Smooth muscle cell (in vitro differentiated cells): Measurements from ENCODE around the gene NBL1. TPM values are rescaled to one million over a fixed set of nuclear protein-coding genes. Genes with fewer than 3 reads are reported as not detected.

ENCODE experiments used
- DNase-seq: peaks from one replicate; lab custom pipeline; 2025; ENCODE audit not compliant: unreplicated experiment; lab: John Stamatoyannopoulos, UW
- H2AFZ ChIP-seq: fragments of 200-600 bp; sonication (generic); 2 replicates; pipeline ENCODE4 v1.6.0; 2016; ENCODE audit warnings: antibody characterized with exemption, low read depth, mild to moderate bottlenecking
- H3F3A ChIP-seq: fragments of 200-600 bp; sonication (generic); 2 replicates; pipeline ENCODE4 v1.6.0; 2017; ENCODE audit warnings: antibody characterized with exemption, low read depth
- H3K27ac ChIP-seq: fragments of 200-600 bp; sonication (generic); 2 replicates; pipeline ENCODE4 v1.5.1; 2016; ENCODE audit warnings: low read depth, mild to moderate bottlenecking
- H3K27me3 ChIP-seq: fragments of 200-600 bp; sonication (generic); 2 replicates; pipeline ENCODE4 v1.6.1; 2016; ENCODE audit warnings: low read depth, mild to moderate bottlenecking
- H3K36me3 ChIP-seq: fragments of 200-600 bp; sonication (generic); 2 replicates; pipeline ENCODE4 v1.5.1; 2016; ENCODE audit warnings: low read depth
- H3K4me1 ChIP-seq: fragments of 200-600 bp; sonication (generic); 2 replicates; pipeline ENCODE4 v1.5.1; 2016; ENCODE audit warnings: low read depth
- H3K4me2 ChIP-seq: fragments of 200-600 bp; sonication (generic); 2 replicates; pipeline ENCODE4 v1.6.0; 2016; ENCODE audit warnings: mild to moderate bottlenecking
- H3K4me3 ChIP-seq: fragments of 200-600 bp; sonication (generic); 2 replicates; pipeline ENCODE4 v1.5.1; 2016; ENCODE audit warnings: mild to moderate bottlenecking
- H3K79me2 ChIP-seq: fragments of 200-600 bp; sonication (generic); 2 replicates; pipeline ENCODE4 v1.6.0; 2016; ENCODE audit warnings: low read depth, mild to moderate bottlenecking
- H3K9ac ChIP-seq: fragments of 200-600 bp; sonication (generic); 2 replicates; pipeline ENCODE4 v1.6.0; 2016; ENCODE audit warnings: low read depth
- H3K9me3 ChIP-seq: fragments of 200-600 bp; sonication (generic); replicated peaks from 2 replicates; pipeline ENCODE4 v1.5.1; 2016; ENCODE audit warnings: low read depth
- H4K20me1 ChIP-seq: fragments of 200-600 bp; sonication (generic); 2 replicates; pipeline ENCODE4 v1.6.0; 2016; ENCODE audit warnings: low read depth
- CTCF ChIP-seq: fragments of 200-600 bp; sonication (generic); IDR thresholded peaks from 2 replicates; pipeline ENCODE4 v1.5.1; 2017; ENCODE audit warnings: borderline replicate concordance, mild to moderate bottlenecking, antibody characterized with exemption; ENCODE audit not compliant: insufficient read depth, poor library complexity, severe bottlenecking
- WGBS: methylation state at CpG from one replicate; pipeline ENCODE4 v1.1.7; 2016; ENCODE audit warnings: low lambda C conversion rate; 5-methylcytosine and 5-hydroxymethylcytosine counted together
- polyA plus RNA-seq: library from polyadenylated mRNA; unstranded; fragments of >200 nt; fragmentation: Nextera tagmentation; extraction: Ambion mirVana; gene quantifications from 2 replicates; pipeline ENCODE4 v1.2.1, GENCODE V29; 2016
- total RNA-seq: library from RNA; depleted of rRNA; stranded (reverse); fragments of >200 nt; gene quantifications from 2 replicates; pipeline ENCODE4 v1.2.3, GENCODE V29; 2014

NBL1 gene
- total and polyA plus RNA-seq, 2 experiments from 2014 or later, result 9.4 to 35.9 TPM

GRCh38 chr1:19684677-19685076 lies 40.6 kb downstream of the NBL1 start:
- no peak overlapping the region for H2AFZ ChIP-seq
- H3K27me3 ChIP-seq, result no peaks in the 10 kb centered on the region
- H3K4me2 ChIP-seq, result no peak overlapping the region
- no peak overlapping the region for H3K4me3 ChIP-seq
- no peak for DNase-seq
- no peak overlapping the region for H3K27ac ChIP-seq
- no peaks in the 10 kb centered on the region for H3K79me2 ChIP-seq
- no peak overlapping the region for H3K9ac ChIP-seq
- no peaks in the 10 kb centered on the region for H3K36me3 ChIP-seq
- H4K20me1 ChIP-seq, result no peaks in the 10 kb centered on the region
- 84% methylated on average over 2 of the region's 2 CpGs for WGBS
- H3K9me3 ChIP-seq, result no peaks in the 10 kb centered on the region
- H3K4me1 ChIP-seq, result no peaks in the 10 kb centered on the region
- TF ChIP-seq CTCF, result no peak
- H3F3A ChIP-seq, result no peaks in the 10 kb centered on the region

GRCh38 chr1:19685994-19686393 lies 41.9 kb downstream of the NBL1 start:
- no peak for DNase-seq
- no peaks in the 10 kb centered on the region for H3F3A ChIP-seq
- no peak overlapping the region for H2AFZ ChIP-seq
- no peak overlapping the region for H3K4me2 ChIP-seq
- H3K9me3 ChIP-seq, result no peaks in the 10 kb centered on the region
- H3K36me3 ChIP-seq, result no peaks in the 10 kb centered on the region
- no peaks in the 10 kb centered on the region for H3K79me2 ChIP-seq
- 80% methylated on average over 9 of the region's 9 CpGs for WGBS
- no peaks in the 10 kb centered on the region for H3K27me3 ChIP-seq
- no peak overlapping the region for H3K4me3 ChIP-seq
- H3K4me1 ChIP-seq, result no peaks in the 10 kb centered on the region
- H4K20me1 ChIP-seq, result no peaks in the 10 kb centered on the region
- H3K9ac ChIP-seq, result no peak overlapping the region
- H3K27ac ChIP-seq, result no peak overlapping the region
- no peak for TF ChIP-seq CTCF

- H3K27ac ChIP-seq, result no peak overlapping the region
- 88% methylated on average over 1 of the region's 1 CpG for WGBS
- DNase-seq, result no peak
Measured at GRCh38 chr1:19687414-19687813, 43.3 kb downstream of the NBL1 start.

More at GRCh38 chr1:19687414-19687813, 43.3 kb downstream of the NBL1 start:
- Histone ChIP-seq H3K9ac (no peak overlapping the region), H3K79me2 (no peaks in the 10 kb centered on the region), H3K27me3 (no peaks in the 10 kb centered on the region), H3K4me1 (no peaks in the 10 kb centered on the region), H3K4me3 (no peak overlapping the region), H3F3A (no peaks in the 10 kb centered on the region), H3K9me3 (no peaks in the 10 kb centered on the region), H3K36me3 (no peaks in the 10 kb centered on the region), H3K4me2 (no peak overlapping the region), H2AFZ (no peak overlapping the region), H4K20me1 (no peaks in the 10 kb centered on the region)
- no peak for TF ChIP-seq CTCF
